K562 (cell line): Measurements from ENCODE around the gene HIF1A. TPM values are rescaled to one million over a fixed set of nuclear protein-coding genes. Genes with fewer than 3 reads are reported as not detected.

Experiments used
- ADNP ChIP-seq: fragments of 200-800 bp; sonication (Bioruptor generic); IDR thresholded peaks from 2 replicates; pipeline ENCODE4 v1.6.1; 2016; ENCODE audit warnings: missing genetic modification characterization, missing compliant biosample characterization
- ATF6 ChIP-seq: sonication (generic); formaldehyde crosslinking; IDR thresholded peaks from 2 replicates; pipeline ENCODE4 v1.4.0; 2020; ENCODE audit warnings: mild to moderate bottlenecking, missing genetic modification reagents
- C11orf30 ChIP-seq: fragments of 450-650 bp; IDR thresholded peaks from 2 replicates; pipeline ENCODE4 v1.6.1; 2016; ENCODE audit warnings: low read depth, mild to moderate bottlenecking
- CTCF ChIP-seq, 3 experiments: IDR thresholded peaks in 2 of 3; conservative IDR thresholded peaks in 1 of 3; 2 replicates each; pipeline ENCODE4 v1.5.1; 2011 to 2012; ENCODE audit warnings: low read length in 3 of 3, mild to moderate bottlenecking in 3 of 3, control low read depth in 2 of 3, improper control_type of control experiment in 1 of 3, inconsistent platforms in 1 of 3, low read depth in 1 of 3, mixed read lengths in 1 of 3, moderate library complexity in 1 of 3; ENCODE audit not compliant: insufficient read depth in 2 of 3
- FOXA3 ChIP-seq, 2 experiments: fragments of 450-650 bp in 1 of 2; sonication (generic) in 1 of 2; formaldehyde crosslinking; IDR thresholded peaks in 1 of 2; conservative IDR thresholded peaks in 1 of 2; 2 replicates each; pipeline versions ENCODE4 v1.4.0 to v1.8.0; 2020 to 2022; ENCODE audit warnings: mild to moderate bottlenecking in 2 of 2, missing genetic modification reagents in 1 of 2
- GATA2 ChIP-seq: sonication (generic); formaldehyde crosslinking; IDR thresholded peaks from 2 replicates; pipeline ENCODE4 v1.4.0; 2020; ENCODE audit warnings: mild to moderate bottlenecking, missing genetic modification reagents
- MBD2 ChIP-seq: sonication (generic); IDR thresholded peaks from 2 replicates; pipeline ENCODE4 v1.6.1; 2016; ENCODE audit warnings: low read depth, borderline replicate concordance
- PHB2 ChIP-seq: fragments of 450-650 bp; IDR thresholded peaks from 2 replicates; pipeline ENCODE4 v1.6.1; 2017; ENCODE audit warnings: low read depth
- PPARD ChIP-seq: fragments of 250-450 bp; sonication (Bioruptor Pico); IDR thresholded peaks from 2 replicates; pipeline ENCODE4 v1.8.0; 2022; ENCODE audit warnings: inconsistent platforms, mild to moderate bottlenecking, moderate library complexity
- PTBP1 ChIP-seq: fragments of 200-400 bp; formaldehyde crosslinking; IDR thresholded peaks from 2 replicates; pipeline ENCODE4 v1.6.1; 2017; ENCODE audit warnings: low read depth, low read length
- PTTG1 ChIP-seq: fragments of 450-650 bp; IDR thresholded peaks from 2 replicates; pipeline ENCODE4 v1.6.1; 2016; ENCODE audit warnings: low read depth, mild to moderate bottlenecking, missing genetic modification characterization, missing compliant biosample characterization
- TCF3 ChIP-seq: sonication (generic); formaldehyde crosslinking; IDR thresholded peaks from 2 replicates; pipeline ENCODE4 v1.4.0; 2020; ENCODE audit warnings: mild to moderate bottlenecking, missing genetic modification reagents
- TFAP4 ChIP-seq: sonication (generic); formaldehyde crosslinking; IDR thresholded peaks from 2 replicates; pipeline ENCODE4 v1.8.0; 2022; ENCODE audit warnings: missing genetic modification reagents, mild to moderate bottlenecking, moderate library complexity, borderline replicate concordance
- U2AF2 ChIP-seq: fragments of 200-400 bp; formaldehyde crosslinking; optimal IDR thresholded peaks from 2 replicates; pipeline ENCODE3; 2017; ENCODE audit warnings: low read depth, mild to moderate bottlenecking, low read length
- VEZF1 ChIP-seq: fragments of 200-800 bp; sonication (Bioruptor generic); IDR thresholded peaks from 2 replicates; pipeline ENCODE4 v1.6.1; 2017; ENCODE audit warnings: missing genetic modification characterization, missing compliant biosample characterization
- ZBTB1 ChIP-seq: sonication (generic); formaldehyde crosslinking; IDR thresholded peaks from 2 replicates; pipeline ENCODE4 v1.8.1; 2023; ENCODE audit warnings: missing genetic modification reagents, low read depth, mild to moderate bottlenecking, borderline replicate concordance
- ZC3H4 ChIP-seq: sonication (generic); formaldehyde crosslinking; IDR thresholded peaks from 2 replicates; pipeline ENCODE4 v1.9.0; 2021; ENCODE audit warnings: missing genetic modification reagents, borderline replicate concordance
- ZNF197 ChIP-seq: fragments of 200-800 bp; sonication (Bioruptor generic); IDR thresholded peaks from 2 replicates; pipeline ENCODE4 v1.6.1; 2016; ENCODE audit warnings: low read depth, missing genetic modification characterization, missing compliant biosample characterization
- ZNF444 ChIP-seq: fragments of 250-450 bp; sonication (Bioruptor Pico); IDR thresholded peaks from 2 replicates; pipeline ENCODE4 v1.4.0; 2020; ENCODE audit warnings: mild to moderate bottlenecking, moderate library complexity
- ZNF586 ChIP-seq: fragments of 450-650 bp; formaldehyde crosslinking; conservative IDR thresholded peaks from 2 replicates; pipeline ENCODE4 v1.4.0; 2020; ENCODE audit warnings: mild to moderate bottlenecking, moderate library complexity
- ZNF75A ChIP-seq: fragments of 450-650 bp; formaldehyde crosslinking; IDR thresholded peaks from 2 replicates; pipeline ENCODE4 v1.4.0; 2020; ENCODE audit warnings: mild to moderate bottlenecking
- ZNF77 ChIP-seq: fragments of 250-450 bp; sonication (Bioruptor Pico); IDR thresholded peaks from 2 replicates; pipeline ENCODE4 v1.5.0; 2020
- ZNF79 ChIP-seq: fragments of 250-450 bp; sonication (Bioruptor Pico); IDR thresholded peaks from 2 replicates; pipeline ENCODE4 v1.4.0; 2020; ENCODE audit warnings: low read depth, mild to moderate bottlenecking, moderate library complexity
- polyA plus RNA-seq, 8 experiments: library from polyadenylated mRNA; depleted of rRNA in 4 of 8; stranded (reverse) in 5 of 8; unstranded in 3 of 8; fragments of >200 nt; fragmentation: Nextera tagmentation in 2 of 8; fragmentation: Illumina TruSeq in 1 of 8; extraction: Ambion mirVana in 2 of 8; extraction: Trizol in 1 of 8; gene quantifications; 2 replicates each; pipeline versions ENCODE4 v1.2.1 to v1.2.3, GENCODE V29; 2011 to 2014; ENCODE audit warnings: inconsistent platforms in 1 of 8, missing spikeins in 1 of 8
- total RNA-seq, 7 experiments: library from RNA; depleted of rRNA in 6 of 7; stranded (reverse); fragments of >200 nt in 6 of 7; fragmentation: Illumina TruSeq in 2 of 7; extraction: Trizol in 2 of 7; gene quantifications; 2 replicates each; pipeline versions ENCODE4 v1.2.1 to v1.2.3, GENCODE V29; 2011 to 2021; ENCODE audit warnings: low replicate concordance in 1 of 7

Gene HIF1A
- total and polyA plus RNA-seq, 9 of the 15 experiments (the other 6 are each of a cell fraction or from before 2014, with no cell fraction given), result 5.9 to 35.3 (median 24.2) TPM

- TF ChIP-seq TFAP4 (peak; percentile 59; the same call in 1 of the 2 replicates), C11orf30 (no peak), CTCF (IDR thresholded peaks at IDR 0.05 in 2 of 3, conservative IDR thresholded peaks at IDR 0.05 in 1 of 3; ENCODE audit: insufficient read depth in 2 of 3, low read depth in 1 of 3, low read length in 3 of 3) (no peak), ZNF197 (CRISPR knock-in tag) (no peak), MBD2 (0 out of 2 replicates have a peak, but pooled peaks have one; percentile 12), U2AF2 (no peak), PPARD (CRISPR knock-in tag) (no peak), PTBP1 (no peak), TCF3 (CRISPR knock-in tag) (no peak), ZNF77 (CRISPR knock-in tag) (no peak), VEZF1 (CRISPR knock-in tag) (no peak), ATF6 (CRISPR knock-in tag) (no peak), ZBTB1 (CRISPR knock-in tag) (peak; percentile 80; the same call in 1 of the 2 replicates), PTTG1 (tag) (no peak), ZNF79 (CRISPR knock-in tag) (no peak), ADNP (tag) (no peak), ZC3H4 (CRISPR knock-in tag) (no peak), ZNF444 (no peak), ZNF75A (CRISPR knock-in tag) (no peak), ZNF586 (no peak), GATA2 (no peak), PHB2 (no peak), FOXA3 (CRISPR knock-in tag; conservative IDR thresholded peaks at IDR 0.05 in 1 of 2, IDR thresholded peaks at IDR 0.05 in 1 of 2) (no peak)
These were observed 66.9 kb downstream of the HIF1A start, which contains the start of gene SNAPC1 (continued) for GRCh38 chr14:61761959-61762786.
